IMR-90 (cell line): ENCODE measurements around the gene UGT1A7. TPM values are rescaled to one million over a fixed set of nuclear protein-coding genes. Genes with fewer than 3 reads are reported as not detected.

Experiments used
- ATAC-seq: fragments of 200-7000 bp; cut with Tn5 transposase; 2 replicates; pipeline ENCODE4 v1.9.1; 2020; ENCODE audit warnings: low read depth, mild to moderate bottlenecking, moderate library complexity
- BruUV-seq: library from RNA; stranded (reverse); fragments of 400-500 nt; replicated peaks from 2 replicates; lab custom pipeline; 2021; lab: Mats Ljungman, UMichigan
- CTCF ChIA-PET: fragments of 300-600 bp; formaldehyde crosslinking; extraction: SDS; loops from one replicate; lab custom pipeline; 2021; ENCODE audit warnings: antibody characterized with exemption; lab: Yijun Ruan, JAX
- POLR2A ChIA-PET: fragments of 300-600 bp; sonication (Branson Sonifier 250); formaldehyde crosslinking; loops from one replicate; lab custom pipeline; 2022; ENCODE audit warnings: antibody characterized with exemption; ENCODE audit not compliant: unreplicated experiment; lab: Charles Lee
- DNase-seq: peaks from one replicate; pipeline ENCODE4 v3.0.0; 2013
- H2AFZ ChIP-seq: replicated peaks from 2 replicates; pipeline ENCODE3; 2013; ENCODE audit warnings: low read length, mild to moderate bottlenecking; ENCODE audit not compliant: poor library complexity
- H2AK5ac ChIP-seq: 2 replicates; pipeline ENCODE4 v1.6.1; 2013; ENCODE audit warnings: low read depth, low read length, inconsistent platforms
- H2AK9ac ChIP-seq: replicated peaks from 2 replicates; pipeline ENCODE3; 2013; ENCODE audit warnings: mild to moderate bottlenecking, low read depth, low read length, moderate library complexity; ENCODE audit not compliant: poor library complexity
- H2BK120ac ChIP-seq: 2 replicates; pipeline ENCODE4 v1.6.1; 2013; ENCODE audit warnings: low read depth, low read length, inconsistent platforms
- H2BK15ac ChIP-seq: 3 replicates; pipeline ENCODE4 v1.6.1; 2013; ENCODE audit warnings: low read depth, low read length, inconsistent platforms
- H2BK20ac ChIP-seq: 2 replicates; pipeline ENCODE4 v1.6.1; 2013; ENCODE audit warnings: low read depth, mild to moderate bottlenecking, inconsistent platforms, low read length, moderate library complexity
- H2BK5ac ChIP-seq: 2 replicates; pipeline ENCODE4 v1.6.1; 2013; ENCODE audit warnings: mild to moderate bottlenecking, low read depth, low read length, inconsistent platforms; ENCODE audit not compliant: poor library complexity, severe bottlenecking
- H3K14ac ChIP-seq: replicated peaks from 2 replicates; pipeline ENCODE4 v1.6.1; 2013; ENCODE audit warnings: low read depth, low read length, inconsistent platforms
- H3K18ac ChIP-seq: 2 replicates; pipeline ENCODE4 v1.6.1; 2013; ENCODE audit warnings: low read depth, low read length, control low read depth
- H3K23ac ChIP-seq: 2 replicates; pipeline ENCODE4 v1.6.1; 2013; ENCODE audit warnings: low read depth, low read length, inconsistent platforms
- H3K27ac ChIP-seq: 2 replicates; pipeline ENCODE4 v1.5.1; 2013; ENCODE audit warnings: mild to moderate bottlenecking, control low read depth, low read length; ENCODE audit not compliant: insufficient read depth
- H3K27me3 ChIP-seq: 2 replicates; pipeline ENCODE4 v1.6.1; 2013; ENCODE audit warnings: low read length; ENCODE audit not compliant: control insufficient read depth, insufficient read depth
- H3K36me3 ChIP-seq: 2 replicates; pipeline ENCODE4 v1.6.1; 2013; ENCODE audit warnings: low read length, mixed read lengths; ENCODE audit not compliant: control insufficient read depth, insufficient read depth
- H3K4ac ChIP-seq: 2 replicates; pipeline ENCODE4 v1.6.1; 2013; ENCODE audit warnings: low read depth, low read length, inconsistent platforms
- H3K4me1 ChIP-seq: 2 replicates; pipeline ENCODE4 v1.6.1; 2013; ENCODE audit warnings: low read length, mixed read lengths; ENCODE audit not compliant: control insufficient read depth, insufficient read depth
- H3K4me2 ChIP-seq: 2 replicates; pipeline ENCODE4 v1.6.1; 2013; ENCODE audit warnings: low read depth, mild to moderate bottlenecking, control low read depth, low read length, moderate library complexity
- H3K4me3 ChIP-seq: 2 replicates; pipeline ENCODE4 v1.5.1; 2013; ENCODE audit warnings: low read depth, mild to moderate bottlenecking, control low read depth, low read length, moderate library complexity; ENCODE audit not compliant: insufficient read depth
- H3K56ac ChIP-seq: 2 replicates; pipeline ENCODE4 v1.6.1; 2013; ENCODE audit warnings: low read length, inconsistent platforms; ENCODE audit not compliant: insufficient read depth; ENCODE audit errors: extremely low read depth
- H3K79me1 ChIP-seq, 2 experiments: 2 replicates each; pipeline ENCODE4 v1.6.1; 2013; ENCODE audit warnings: low read length in 2 of 2, inconsistent platforms in 1 of 2, low read depth in 1 of 2
- H3K9ac ChIP-seq: 2 replicates; pipeline ENCODE4 v1.6.1; 2013; ENCODE audit warnings: low read depth, low read length, control low read depth
- H3K9me1 ChIP-seq: 2 replicates; pipeline ENCODE4 v1.6.1; 2013; ENCODE audit warnings: low read length, inconsistent platforms; ENCODE audit not compliant: insufficient read depth
- H3K9me3 ChIP-seq: 2 replicates; pipeline ENCODE4 v1.6.1; 2013; ENCODE audit warnings: low read length; ENCODE audit not compliant: control insufficient read depth, insufficient read depth
- H4K20me1 ChIP-seq: 2 replicates; pipeline ENCODE4 v1.6.1; 2013; ENCODE audit warnings: low read length, inconsistent platforms; ENCODE audit not compliant: insufficient read depth
- H4K5ac ChIP-seq: 2 replicates; pipeline ENCODE4 v1.6.1; 2013; ENCODE audit warnings: mild to moderate bottlenecking, low read depth, low read length, control low read depth
- H4K8ac ChIP-seq, 2 experiments: 2 replicates each; pipeline ENCODE4 v1.6.1; 2013; ENCODE audit warnings: low read depth in 2 of 2, low read length in 2 of 2, control low read depth in 1 of 2, inconsistent platforms in 1 of 2
- H4K91ac ChIP-seq: 2 replicates; pipeline ENCODE4 v1.6.1; 2013; ENCODE audit warnings: low read depth, low read length, inconsistent platforms; ENCODE audit not compliant: insufficient read depth
- BHLHE40 ChIP-seq: fragments of 150-350 bp; IDR thresholded peaks from 2 replicates; pipeline ENCODE4 v1.6.1; 2016; ENCODE audit warnings: mild to moderate bottlenecking, low read depth, low read length
- CEBPB ChIP-seq: IDR thresholded peaks from 2 replicates; pipeline ENCODE4 v1.6.1; 2012; ENCODE audit warnings: low read depth, low read length, improper control_type of control experiment
- CHD1 ChIP-seq: IDR thresholded peaks from 2 replicates; pipeline ENCODE4 v1.6.1; 2012; ENCODE audit warnings: low read depth, low read length, improper control_type of control experiment
- CTCF ChIP-seq: conservative IDR thresholded peaks from 2 replicates; pipeline ENCODE4 v1.5.1; 2012; ENCODE audit warnings: mild to moderate bottlenecking, low read depth, low read length, improper control_type of control experiment
- ELK1 ChIP-seq: fragments of 150-350 bp; IDR thresholded peaks from 2 replicates; pipeline ENCODE4 v1.6.1; 2016; ENCODE audit warnings: low read depth, mild to moderate bottlenecking, low read length, moderate library complexity, borderline replicate concordance
- FOS ChIP-seq: fragments of 150-350 bp; IDR thresholded peaks from 2 replicates; pipeline ENCODE4 v1.6.1; 2016; ENCODE audit warnings: low read depth, low read length
- MAFK ChIP-seq: IDR thresholded peaks from 2 replicates; pipeline ENCODE4 v1.6.1; 2012; ENCODE audit warnings: low read depth, low read length, improper control_type of control experiment
- MAZ ChIP-seq: IDR thresholded peaks from 2 replicates; pipeline ENCODE4 v1.6.1; 2012; ENCODE audit warnings: low read depth, mild to moderate bottlenecking, low read length, improper control_type of control experiment, moderate library complexity, borderline replicate concordance
- MXI1 ChIP-seq: IDR thresholded peaks from 2 replicates; pipeline ENCODE4 v1.6.1; 2012; ENCODE audit warnings: low read depth, mild to moderate bottlenecking, low read length, moderate library complexity, borderline replicate concordance
- NFE2L2 ChIP-seq: fragments of 150-350 bp; IDR thresholded peaks from 2 replicates; pipeline ENCODE4 v1.6.1; 2016; ENCODE audit warnings: low read depth, mild to moderate bottlenecking, low read length
- POLR2A ChIP-seq: IDR thresholded peaks from 2 replicates; pipeline ENCODE4 v1.6.1; 2012; ENCODE audit warnings: mild to moderate bottlenecking, low read depth, low read length
- RAD21 ChIP-seq: IDR thresholded peaks from 2 replicates; pipeline ENCODE4 v1.6.1; 2012; ENCODE audit warnings: low read length, improper control_type of control experiment
- RCOR1 ChIP-seq: IDR thresholded peaks from 2 replicates; pipeline ENCODE4 v1.6.1; 2012; ENCODE audit warnings: mild to moderate bottlenecking, low read length, improper control_type of control experiment; ENCODE audit not compliant: insufficient replicate concordance
- RFX5 ChIP-seq: IDR thresholded peaks from 2 replicates; pipeline ENCODE4 v1.8.0; 2012; ENCODE audit warnings: low read depth, mild to moderate bottlenecking, low read length, moderate library complexity
- SMC3 ChIP-seq: fragments of 150-350 bp; IDR thresholded peaks from 2 replicates; pipeline ENCODE4 v1.6.1; 2016; ENCODE audit warnings: low read depth, mild to moderate bottlenecking, antibody characterized with exemption, low read length, moderate library complexity
- USF2 ChIP-seq: fragments of 150-350 bp; IDR thresholded peaks from 2 replicates; pipeline ENCODE4 v1.6.1; 2017; ENCODE audit warnings: mild to moderate bottlenecking, antibody characterized with exemption, low read length, low read depth
- WGBS, 2 experiments: methylation state at CpG; one replicate each; pipeline versions ENCODE4 v1.1.5 to v1.1.7; 2013; ENCODE audit warnings: missing lambda C conversion rate in 2 of 2; ENCODE audit not compliant: insufficient read length in 1 of 2; ENCODE audit errors: extremely low coverage in 2 of 2; 5-methylcytosine and 5-hydroxymethylcytosine counted together
- dilution Hi-C: fragments of 300-500 bp; cut with HindIII; formaldehyde crosslinking; loops from one replicate; pipeline ENCODE4 v1.14.3; 2018; ENCODE audit warnings: low sequenced_read_pairs; ENCODE audit not compliant: unreplicated experiment
- in situ Hi-C: fragments of 300-500 bp; cut with MboI; formaldehyde crosslinking; loops from 3 replicates; pipeline ENCODE4 v1.14.3; 2019; ENCODE audit warnings: low sequenced_read_pairs, inconsistent platforms, mixed read lengths
- intact Hi-C: fragments of 100-400 bp; cut with micrococcal nuclease; formaldehyde crosslinking; loops from 2 replicates; pipeline ENCODE4 v1.10.0; 2022
- polyA plus RNA-seq, 3 experiments: library from polyadenylated mRNA; depleted of rRNA; stranded (reverse); fragments of >200 nt; gene quantifications; 2 replicates each; pipeline ENCODE4 v1.2.3, GENCODE V29; 2012; ENCODE audit warnings: low replicate concordance in 1 of 3
- total RNA-seq: library from RNA; depleted of rRNA; stranded (reverse); fragments of >200 nt; gene quantifications from 2 replicates; pipeline ENCODE4 v1.2.3, GENCODE V29; 2012

UGT1A7 gene
- total and polyA plus RNA-seq, 2 of the 4 experiments (the other 2 are of a cell fraction) = not detected

- Histone ChIP-seq H3K14ac (no peak overlapping the region), H3K79me1 (no peaks in the 10 kb centered on the region), H4K91ac (0 out of 2 replicates have a peak overlapping the region, but pooled peaks have one; percentile 21), H3K9me3 (no peaks in the 10 kb centered on the region), H4K8ac (0 out of 4 replicates have a peak overlapping the region, but pooled peaks of 1 of the 2 experiments have one; percentile 39), H2BK15ac (peak overlapping the region; percentile 67; the same call in 1 of the 3 replicates), H3K9me1 (0 out of 2 replicates have a peak, but pooled peaks cover 5% of the 10 kb centered on the region), H3K9ac (no peak overlapping the region), H3K56ac (no peak overlapping the region), H3K23ac (no peak overlapping the region), H4K20me1 (no peaks in the 10 kb centered on the region), H3K4me2 (no peak overlapping the region), H2BK20ac (no peak overlapping the region), H3K27me3 (no peaks in the 10 kb centered on the region), H2AFZ (no peak overlapping the region), H3K36me3 (no peaks in the 10 kb centered on the region), H3K4me3 (no peak overlapping the region), H3K27ac (no peak overlapping the region), H2AK9ac (no peak overlapping the region), H2BK5ac (no peak overlapping the region), H3K18ac (no peak overlapping the region), H2BK120ac (no peak overlapping the region; the same call in 1 of the 2 replicates), H3K4ac (0 out of 2 replicates have a peak overlapping the region, but pooled peaks have one; percentile 24), H2AK5ac (peak overlapping the region; percentile 67), H4K5ac (no peak overlapping the region), H3K4me1 (peaks cover 12% of the 10 kb centered on the region)
- dilution Hi-C loops = no loop called here
- TF ChIP-seq POLR2A (no peak), ELK1 (no peak), USF2 (no peak), MAFK (no peak), MAZ (no peak), CTCF (no peak), CHD1 (no peak), CEBPB (no peak), SMC3 (no peak), NFE2L2 (no peak), MXI1 (no peak), RCOR1 (no peak), RFX5 (no peak), BHLHE40 (no peak), FOS (no peak), RAD21 (no peak)
- in situ Hi-C loops = no loop called here
- no TSS peak for BruUV-seq
- intact Hi-C loops = no loop called here
- DNase-seq = no peak
- ChIA-PET CTCF (no interaction called here), POLR2A (interaction anchor here (0.6 kb wide), 1 partner anchor 201 kb away, joined by 4 read pairs; no protein-coding TSS in a partner anchor)
- no CpG with 5 or more reads among the region's 4 CpGs for WGBS, 2 experiments
- ATAC-seq = no peak
Measured at GRCh38 chr2:233766416-233766815, 84.7 kb downstream of the UGT1A7 start.
